K562 (cell line): ENCODE results near the gene SYT6.

Experiments
- FOXA1 ChIP-seq: fragments of 450-650 bp; IDR thresholded peaks from 2 replicates; pipeline ENCODE4 v1.6.1; 2016; ENCODE audit warnings: mild to moderate bottlenecking, borderline replicate concordance
- POLR2AphosphoS5 ChIP-seq: IDR thresholded peaks from 2 replicates; pipeline ENCODE4 v1.6.1; 2011; ENCODE audit warnings: mild to moderate bottlenecking, low read depth, low read length, moderate library complexity; ENCODE audit not compliant: control insufficient read depth, insufficient read depth
- SIN3A ChIP-seq, 2 experiments: fragments of 150-350 bp in 1 of 2; IDR thresholded peaks; 2 replicates each; pipeline ENCODE4 v1.6.1; 2011 to 2016; ENCODE audit warnings: borderline replicate concordance in 2 of 2, low read depth in 2 of 2, low read length in 2 of 2, mild to moderate bottlenecking in 2 of 2, moderate library complexity in 2 of 2; ENCODE audit not compliant: control insufficient read depth in 1 of 2
- SOX6 ChIP-seq: fragments of 450-650 bp; IDR thresholded peaks from 2 replicates; pipeline ENCODE4 v1.6.1; 2014; ENCODE audit warnings: mild to moderate bottlenecking
- TF ChIP-seq, protein P1 (sequence below), 3 experiments: IDR thresholded peaks in 2 of 3; conservative IDR thresholded peaks in 1 of 3; 2 replicates each; pipeline ENCODE4 v1.5.1; 2011 to 2012; ENCODE audit warnings: low read length in 3 of 3, mild to moderate bottlenecking in 3 of 3, control low read depth in 2 of 3, improper control_type of control experiment in 1 of 3, inconsistent platforms in 1 of 3, low read depth in 1 of 3, mixed read lengths in 1 of 3, moderate library complexity in 1 of 3; ENCODE audit not compliant: insufficient read depth in 2 of 3

DNA sequence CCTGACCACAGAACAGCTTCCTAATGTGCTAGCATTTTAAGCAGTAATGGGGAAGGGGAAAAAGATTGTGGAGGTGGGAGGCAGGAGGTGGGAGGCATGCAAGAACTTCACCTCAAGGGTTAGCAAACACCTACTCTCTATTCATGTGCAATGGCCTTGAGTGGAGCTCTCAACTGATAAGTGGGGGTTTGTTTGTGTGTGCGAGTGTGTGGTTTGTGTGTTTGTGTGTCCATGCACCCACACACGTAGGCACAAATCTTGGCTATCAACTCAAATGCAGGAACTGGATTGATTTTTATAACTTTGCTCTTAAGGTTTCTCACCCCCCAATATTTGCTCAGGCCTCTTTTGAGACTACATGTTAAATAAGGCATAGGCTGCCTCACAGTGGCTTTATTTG is 78.6 kb downstream of the SYT6 start:
- TF ChIP-seq FOXA1: no peak
- no peak for TF ChIP-seq POLR2AphosphoS5
- TF ChIP-seq SOX6: no peak
- TF ChIP-seq SIN3A (IDR thresholded peaks at IDR 0.05; ENCODE audit: borderline replicate concordance in 2 of 2, control insufficient read depth in 1 of 2, low read depth in 2 of 2, low read length in 2 of 2): no peak
- TF ChIP-seq, protein P1, sequence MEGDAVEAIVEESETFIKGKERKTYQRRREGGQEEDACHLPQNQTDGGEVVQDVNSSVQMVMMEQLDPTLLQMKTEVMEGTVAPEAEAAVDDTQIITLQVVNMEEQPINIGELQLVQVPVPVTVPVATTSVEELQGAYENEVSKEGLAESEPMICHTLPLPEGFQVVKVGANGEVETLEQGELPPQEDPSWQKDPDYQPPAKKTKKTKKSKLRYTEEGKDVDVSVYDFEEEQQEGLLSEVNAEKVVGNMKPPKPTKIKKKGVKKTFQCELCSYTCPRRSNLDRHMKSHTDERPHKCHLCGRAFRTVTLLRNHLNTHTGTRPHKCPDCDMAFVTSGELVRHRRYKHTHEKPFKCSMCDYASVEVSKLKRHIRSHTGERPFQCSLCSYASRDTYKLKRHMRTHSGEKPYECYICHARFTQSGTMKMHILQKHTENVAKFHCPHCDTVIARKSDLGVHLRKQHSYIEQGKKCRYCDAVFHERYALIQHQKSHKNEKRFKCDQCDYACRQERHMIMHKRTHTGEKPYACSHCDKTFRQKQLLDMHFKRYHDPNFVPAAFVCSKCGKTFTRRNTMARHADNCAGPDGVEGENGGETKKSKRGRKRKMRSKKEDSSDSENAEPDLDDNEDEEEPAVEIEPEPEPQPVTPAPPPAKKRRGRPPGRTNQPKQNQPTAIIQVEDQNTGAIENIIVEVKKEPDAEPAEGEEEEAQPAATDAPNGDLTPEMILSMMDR (IDR thresholded peaks at IDR 0.05 in 2 of 3, conservative IDR thresholded peaks at IDR 0.05 in 1 of 3; ENCODE audit: insufficient read depth in 2 of 3, low read depth in 1 of 3, low read length in 3 of 3): no peak
